Thoracic aorta (tissue), 2 donors: ENCODE results near the gene RAVER1. TPM values are rescaled to one million over a fixed set of nuclear protein-coding genes. Genes with fewer than 3 reads are reported as not detected.

Source experiments
- ATAC-seq: fragments of 150-250 bp; one replicate; pipeline ENCODE4 v1.8.0; 2017; ENCODE audit warnings: low read depth; ENCODE audit not compliant: insufficient number of reproducible peaks, low FRiP score
- DNase-seq: peaks from one replicate; pipeline ENCODE4 v3.0.0-alpha.2; 2020; ENCODE audit warnings: low spot score
- H3K27ac ChIP-seq, 2 donors: fragments of 200-600 bp; sonication (generic); 1 replicate in 1 of 2; 2 replicates in 1 of 2; pipeline ENCODE4 v1.5.1; 2016; ENCODE audit warnings: mild to moderate bottlenecking in 2 of 2, moderate library complexity in 2 of 2
- H3K27me3 ChIP-seq: fragments of 200-600 bp; sonication (generic); replicated peaks from 2 replicates; pipeline ENCODE4 v1.6.0; 2016; ENCODE audit warnings: mild to moderate bottlenecking; ENCODE audit not compliant: insufficient read depth
- H3K36me3 ChIP-seq: fragments of 200-600 bp; sonication (generic); one replicate; pipeline ENCODE4 v1.5.1; 2016
- H3K4me1 ChIP-seq, 2 donors: fragments of 200-600 bp; sonication (generic); 1 replicate in 1 of 2; 2 replicates in 1 of 2; pipeline versions ENCODE4 v1.5.1 to v1.6.0; 2016; ENCODE audit warnings: low read depth in 2 of 2, mild to moderate bottlenecking in 1 of 2; ENCODE audit not compliant: control insufficient read depth in 1 of 2
- H3K4me3 ChIP-seq: fragments of 200-600 bp; sonication (generic); 2 replicates; pipeline ENCODE4 v1.5.1; 2016; ENCODE audit warnings: mild to moderate bottlenecking
- H3K9me3 ChIP-seq: fragments of 200-600 bp; sonication (generic); 2 replicates; pipeline ENCODE4 v1.5.1; 2016
- CTCF ChIP-seq: fragments of 200-600 bp; sonication (generic); IDR thresholded peaks from one replicate; pipeline ENCODE4 v1.5.1; 2019; ENCODE audit warnings: antibody characterized with exemption
- total RNA-seq, 2 donors: library from RNA; depleted of rRNA; stranded (reverse); fragments of >200 nt; gene quantifications; one replicate each; pipeline versions ENCODE4 v1.1.0 to v1.2.3, GENCODE V29; 2016

The RAVER1 gene
- total RNA-seq, 2 donors from 2014 or later = 31.8 to 33.4 TPM

- H3K27me3 ChIP-seq = no peaks in the 10 kb centered on the region
- ATAC-seq = no peak
- peaks cover 43% of the 10 kb centered on the region for H3K36me3 ChIP-seq
- no peak overlapping the region for H3K4me3 ChIP-seq
- no peak for TF ChIP-seq CTCF
- H3K4me1 ChIP-seq = no peaks in the 10 kb centered on the region
- H3K9me3 ChIP-seq = no peaks in the 10 kb centered on the region
- H3K27ac ChIP-seq = no peak overlapping the region
- no peak for DNase-seq
Observed at GRCh38 chr19:10365518-10365917, 32.2 kb upstream of the RAVER1 start.

- H3K4me1 ChIP-seq = no peaks in the 10 kb centered on the region
- no peak overlapping the region for H3K4me3 ChIP-seq
- no peak overlapping the region for H3K27ac ChIP-seq
- no peak for TF ChIP-seq CTCF
- DNase-seq (no peak), ATAC-seq (no peak)
- peaks cover 43% of the 10 kb centered on the region for H3K36me3 ChIP-seq
- H3K27me3 ChIP-seq = no peaks in the 10 kb centered on the region
- H3K9me3 ChIP-seq = no peaks in the 10 kb centered on the region
Observed at GRCh38 chr19:10364644-10365043, 31.3 kb upstream of the RAVER1 start.

- no peaks in the 10 kb centered on the region for H3K4me1 ChIP-seq
- ATAC-seq (no peak), DNase-seq (no peak)
- no peak for TF ChIP-seq CTCF
- no peaks in the 10 kb centered on the region for H3K9me3 ChIP-seq
- H3K36me3 ChIP-seq = peaks cover 41% of the 10 kb centered on the region
- H3K27ac ChIP-seq = no peak overlapping the region
- no peaks in the 10 kb centered on the region for H3K27me3 ChIP-seq
- H3K4me3 ChIP-seq = no peak overlapping the region
Observed at GRCh38 chr19:10363789-10364281, 30.5 kb upstream of the RAVER1 start.

GRCh38 chr19:10362259-10362658, 28.9 kb upstream of the RAVER1 start:
- H3K9me3 ChIP-seq = no peaks in the 10 kb centered on the region
- H3K4me3 ChIP-seq = no peak overlapping the region
- H3K36me3 ChIP-seq = peaks cover 51% of the 10 kb centered on the region
- DNase-seq (no peak), ATAC-seq (no peak)
- H3K4me1 ChIP-seq = no peaks in the 10 kb centered on the region
- H3K27me3 ChIP-seq = no peaks in the 10 kb centered on the region
- TF ChIP-seq CTCF = no peak
- no peak overlapping the region for H3K27ac ChIP-seq

- Histone ChIP-seq H3K36me3 (peaks cover 49% of the 10 kb centered on the region), H3K4me1 (no peaks in the 10 kb centered on the region), H3K27me3 (no peaks in the 10 kb centered on the region), H3K4me3 (no peak overlapping the region), H3K9me3 (no peaks in the 10 kb centered on the region), H3K27ac (no peak overlapping the region)
- DNase-seq (no peak), ATAC-seq (no peak)
- no peak for TF ChIP-seq CTCF
Observed at GRCh38 chr19:10361569-10362011, 28.3 kb upstream of the RAVER1 start.
